Glutamatergic neuron (in vitro differentiated cells): ENCODE results near the gene ASTN2. TPM values are rescaled to one million over a fixed set of nuclear protein-coding genes. Genes with fewer than 3 reads are reported as not detected.

Experiments
- DNase-seq: peaks from one replicate; pipeline ENCODE4 v3.0.0; 2022
- H3K27ac Mint-ChIP-seq: one replicate; pipeline ENCODE4 v1.8.0; 2020; ENCODE audit warnings: mild to moderate bottlenecking, mixed read lengths, inconsistent platforms; ENCODE audit not compliant: unreplicated experiment
- H3K27me3 Mint-ChIP-seq: one replicate; pipeline ENCODE4 v1.8.0; 2020; ENCODE audit warnings: mild to moderate bottlenecking, moderate library complexity, mixed read lengths, inconsistent platforms; ENCODE audit not compliant: unreplicated experiment
- H3K36me3 Mint-ChIP-seq: one replicate; pipeline ENCODE4 v1.8.0; 2020; ENCODE audit warnings: mild to moderate bottlenecking, mixed read lengths, inconsistent platforms; ENCODE audit not compliant: unreplicated experiment
- H3K4me1 Mint-ChIP-seq: one replicate; pipeline ENCODE4 v1.8.0; 2020; ENCODE audit warnings: mild to moderate bottlenecking, low read depth, mixed read lengths, inconsistent platforms; ENCODE audit not compliant: unreplicated experiment
- H3K4me3 Mint-ChIP-seq: one replicate; pipeline ENCODE4 v1.8.0; 2020; ENCODE audit warnings: mild to moderate bottlenecking, mixed read lengths, inconsistent platforms; ENCODE audit not compliant: unreplicated experiment
- H3K9me3 Mint-ChIP-seq: one replicate; pipeline ENCODE4 v1.8.0; 2020; ENCODE audit warnings: mild to moderate bottlenecking, moderate library complexity, mixed read lengths, inconsistent platforms; ENCODE audit not compliant: unreplicated experiment
- total RNA-seq: library from RNA; stranded (reverse); fragmentation: NEBNext Ultra II Directional; extraction: Animal tissue kit (Norgen Biotek cat#: 25700); gene quantifications from one replicate; pipeline ENCODE4 v1.2.1, GENCODE V29; 2021; ENCODE audit not compliant: unreplicated experiment
- TF ChIP-seq, protein P1 (sequence below): fragments of 200-600 bp; sonication (generic); IDR thresholded peaks from one replicate; pipeline ENCODE4 v1.5.0; 2021; ENCODE audit not compliant: partially characterized antibody, unreplicated experiment

The ASTN2 gene
- total RNA-seq, 1 donor from 2014 or later = 134 TPM

- Mint-ChIP-seq H3K4me3 (no peak overlapping the region), H3K27ac (peak overlapping the region; percentile 96)
Observed at GRCh38 chr9:117375956-117376355, 38.9 kb downstream of the ASTN2 start.

DNA sequence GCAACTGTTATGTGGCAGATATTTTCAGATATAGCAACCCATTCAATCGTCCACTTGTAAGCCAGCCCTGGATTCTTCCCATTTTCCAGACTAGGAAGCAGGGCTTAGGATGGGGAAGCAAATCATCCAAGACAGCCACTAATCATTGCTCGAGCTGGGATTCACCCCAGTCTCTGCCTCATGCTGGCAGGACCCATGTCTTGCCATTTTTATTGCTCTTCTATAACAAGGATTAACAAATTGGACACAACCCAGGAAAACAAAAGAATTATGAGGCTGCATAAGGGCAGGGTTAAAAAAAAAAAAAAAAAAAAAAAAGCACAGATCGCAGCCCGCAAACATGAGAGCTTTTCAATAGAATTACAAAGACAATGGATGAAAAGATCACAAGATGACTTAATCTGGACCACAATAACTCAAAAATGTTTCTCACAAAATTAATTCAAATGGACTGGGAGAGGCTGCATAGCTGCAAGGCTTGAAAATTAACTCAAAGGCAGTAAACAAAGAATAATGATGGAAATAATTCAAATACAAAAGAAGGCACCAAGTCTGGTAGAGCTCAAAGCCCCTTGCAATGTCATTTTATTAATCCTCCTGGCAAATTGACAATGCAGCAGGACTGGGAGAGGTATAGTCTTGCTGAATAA lies 40.7 kb downstream of the ASTN2 start:
- H3K4me1 Mint-ChIP-seq = peaks cover 46% of the 10 kb centered on the region
- no peak for DNase-seq

More at GRCh38 chr9:117375956-117376355, 38.9 kb downstream of the ASTN2 start:
- Mint-ChIP-seq H3K36me3 (peaks cover 8% of the 10 kb centered on the region), H3K9me3 (peaks cover 3% of the 10 kb centered on the region), H3K27me3 (peaks cover 6% of the 10 kb centered on the region), H3K4me1 (peaks cover 45% of the 10 kb centered on the region)
- DNase-seq = no peak
- TF ChIP-seq, protein P1, sequence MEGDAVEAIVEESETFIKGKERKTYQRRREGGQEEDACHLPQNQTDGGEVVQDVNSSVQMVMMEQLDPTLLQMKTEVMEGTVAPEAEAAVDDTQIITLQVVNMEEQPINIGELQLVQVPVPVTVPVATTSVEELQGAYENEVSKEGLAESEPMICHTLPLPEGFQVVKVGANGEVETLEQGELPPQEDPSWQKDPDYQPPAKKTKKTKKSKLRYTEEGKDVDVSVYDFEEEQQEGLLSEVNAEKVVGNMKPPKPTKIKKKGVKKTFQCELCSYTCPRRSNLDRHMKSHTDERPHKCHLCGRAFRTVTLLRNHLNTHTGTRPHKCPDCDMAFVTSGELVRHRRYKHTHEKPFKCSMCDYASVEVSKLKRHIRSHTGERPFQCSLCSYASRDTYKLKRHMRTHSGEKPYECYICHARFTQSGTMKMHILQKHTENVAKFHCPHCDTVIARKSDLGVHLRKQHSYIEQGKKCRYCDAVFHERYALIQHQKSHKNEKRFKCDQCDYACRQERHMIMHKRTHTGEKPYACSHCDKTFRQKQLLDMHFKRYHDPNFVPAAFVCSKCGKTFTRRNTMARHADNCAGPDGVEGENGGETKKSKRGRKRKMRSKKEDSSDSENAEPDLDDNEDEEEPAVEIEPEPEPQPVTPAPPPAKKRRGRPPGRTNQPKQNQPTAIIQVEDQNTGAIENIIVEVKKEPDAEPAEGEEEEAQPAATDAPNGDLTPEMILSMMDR = no peak

GRCh38 chr9:117368684-117369230 lies 46.1 kb downstream of the ASTN2 start:
- H3K4me3 Mint-ChIP-seq = no peak overlapping the region
- no peaks in the 10 kb centered on the region for H3K9me3 Mint-ChIP-seq
- H3K36me3 Mint-ChIP-seq = no peaks in the 10 kb centered on the region
- no peak for DNase-seq
- H3K27ac Mint-ChIP-seq = no peak overlapping the region
- peaks cover 22% of the 10 kb centered on the region for H3K4me1 Mint-ChIP-seq
- TF ChIP-seq, protein P1 = no peak
- peaks cover 1% of the 10 kb centered on the region for H3K27me3 Mint-ChIP-seq

More for the DNA sequence above, 40.7 kb downstream of the ASTN2 start:
- Mint-ChIP-seq H3K36me3 (no peaks in the 10 kb centered on the region), H3K27ac (peak overlapping the region; percentile 30), H3K4me3 (no peak overlapping the region), H3K9me3 (peaks cover 3% of the 10 kb centered on the region), H3K27me3 (peaks cover 4% of the 10 kb centered on the region)
- TF ChIP-seq, protein P1 = no peak

DNA sequence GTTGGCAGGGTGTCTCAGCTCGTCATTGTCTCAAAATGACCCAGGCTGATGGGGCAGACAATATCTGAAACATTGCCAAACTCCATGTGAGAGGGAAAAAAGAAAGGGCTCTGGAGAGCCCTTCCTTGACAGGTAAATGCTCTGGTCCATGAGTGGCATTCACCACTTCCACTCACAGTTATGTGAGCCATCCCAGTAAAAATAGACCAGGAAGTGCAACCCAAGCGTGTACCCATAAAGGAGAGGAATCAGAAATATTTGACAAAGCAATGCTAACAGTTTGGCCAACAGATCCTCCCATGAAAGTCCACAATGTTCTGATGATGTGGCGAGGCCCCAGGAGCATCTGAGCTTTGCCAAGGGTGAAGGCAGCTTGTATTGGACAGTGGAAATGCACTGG lies 49.4 kb downstream of the ASTN2 start:
- TF ChIP-seq, protein P1 = no peak
- peaks cover 17% of the 10 kb centered on the region for H3K4me1 Mint-ChIP-seq
- DNase-seq = no peak
- H3K9me3 Mint-ChIP-seq = peaks cover 2% of the 10 kb centered on the region
- no peaks in the 10 kb centered on the region for H3K27me3 Mint-ChIP-seq
- H3K27ac Mint-ChIP-seq = no peak overlapping the region
- no peak overlapping the region for H3K4me3 Mint-ChIP-seq
- no peaks in the 10 kb centered on the region for H3K36me3 Mint-ChIP-seq

DNA sequence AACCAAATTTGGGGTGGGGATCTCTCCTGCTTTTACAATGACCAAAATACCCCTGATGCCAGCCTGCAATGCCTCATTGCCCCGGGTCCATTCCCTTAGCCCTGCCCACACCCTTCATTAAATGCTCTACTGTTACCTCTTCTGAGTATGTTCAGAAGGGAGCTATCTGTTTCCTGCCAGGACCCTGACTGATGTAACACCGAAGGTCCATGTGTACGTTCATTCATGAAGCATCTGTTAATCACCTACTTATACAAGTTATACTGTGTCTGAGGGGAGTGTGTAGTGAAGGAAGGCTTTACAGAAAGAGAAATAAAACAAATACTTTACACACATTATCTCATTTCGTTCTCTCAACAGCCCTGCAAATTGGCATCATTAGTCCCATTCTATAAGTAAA lies 51.9 kb downstream of the ASTN2 start:
- H3K27ac Mint-ChIP-seq = no peak overlapping the region
- no peaks in the 10 kb centered on the region for H3K36me3 Mint-ChIP-seq
- no peak overlapping the region for H3K4me3 Mint-ChIP-seq
- no peaks in the 10 kb centered on the region for H3K27me3 Mint-ChIP-seq
- H3K9me3 Mint-ChIP-seq = peaks cover 2% of the 10 kb centered on the region
- H3K4me1 Mint-ChIP-seq = peaks cover 25% of the 10 kb centered on the region
- DNase-seq = no peak
- TF ChIP-seq, protein P1 = no peak
